ENCODE results near the gene UGT1A5.

UGT1A5 gene

GRCh38 chr2:233800208-233800607, 87.5 kb downstream of the UGT1A5 start:
- Histone ChIP-seq H3K36me3 (ENCODE audit: low read length) (no peaks in the 10 kb centered on the region), H4K20me1 (ENCODE audit: low read depth, low read length) (no peaks in the 10 kb centered on the region), H3K9me2 (replicated peaks; ENCODE audit: insufficient read depth, low read length) (no peaks in the 10 kb centered on the region), H3K27ac (ENCODE audit: low read depth, low read length) (no peak overlapping the region), H3K27me3 (ENCODE audit: low read length) (no peaks in the 10 kb centered on the region), H3K4me3 (ENCODE audit: insufficient read depth, low read length, poor library complexity, severe bottlenecking) (no peak overlapping the region), H3K4me2 (ENCODE audit: low read depth, low read length, poor library complexity, severe bottlenecking) (no peak overlapping the region), H3K9ac (ENCODE audit: low read length) (no peak overlapping the region), H2AFZ (ENCODE audit: low read depth, low read length, severe bottlenecking) (no peak overlapping the region), H3K79me2 (ENCODE audit: insufficient read depth, low read length) (no peaks in the 10 kb centered on the region), H3F3A (ENCODE audit: insufficient read depth) (no peaks in the 10 kb centered on the region), H3K9me3 (ENCODE audit: insufficient read depth, low read length) (no peaks in the 10 kb centered on the region)
- TF ChIP-seq EZH2phosphoT487 (conservative IDR thresholded peaks at IDR 0.05; ENCODE audit: low read length) (no peak), CTCF (IDR thresholded peaks at IDR 0.05; ENCODE audit: insufficient read depth, low read length, poor library complexity, severe bottlenecking) (no peak)

- Histone ChIP-seq H3F3A (ENCODE audit: insufficient read depth) (no peaks in the 10 kb centered on the region), H3K27ac (ENCODE audit: low read depth, low read length) (no peak overlapping the region), H3K9me3 (ENCODE audit: insufficient read depth, low read length) (no peaks in the 10 kb centered on the region), H3K79me2 (ENCODE audit: insufficient read depth, low read length) (no peaks in the 10 kb centered on the region), H4K20me1 (ENCODE audit: low read depth, low read length) (no peaks in the 10 kb centered on the region), H3K36me3 (ENCODE audit: low read length) (no peaks in the 10 kb centered on the region), H2AFZ (ENCODE audit: low read depth, low read length, severe bottlenecking) (no peak overlapping the region), H3K9ac (ENCODE audit: low read length) (no peak overlapping the region), H3K9me2 (replicated peaks; ENCODE audit: insufficient read depth, low read length) (no peaks in the 10 kb centered on the region), H3K27me3 (ENCODE audit: low read length) (no peaks in the 10 kb centered on the region), H3K4me3 (ENCODE audit: insufficient read depth, low read length, poor library complexity, severe bottlenecking) (no peak overlapping the region), H3K4me2 (ENCODE audit: low read depth, low read length, poor library complexity, severe bottlenecking) (no peak overlapping the region)
- no peak for TF ChIP-seq CTCF (IDR thresholded peaks at IDR 0.05; ENCODE audit: insufficient read depth, low read length, poor library complexity, severe bottlenecking)
- TF ChIP-seq EZH2phosphoT487 (conservative IDR thresholded peaks at IDR 0.05; ENCODE audit: low read length): no peak
These were observed 88.8 kb downstream of the UGT1A5 start for GRCh38 chr2:233801357-233802131.

GRCh38 chr2:233802132-233802815, 89.6 kb downstream of the UGT1A5 start:
- Histone ChIP-seq H3K27me3 (ENCODE audit: low read length) (no peaks in the 10 kb centered on the region), H3K79me2 (ENCODE audit: insufficient read depth, low read length) (no peaks in the 10 kb centered on the region), H3K4me2 (ENCODE audit: low read depth, low read length, poor library complexity, severe bottlenecking) (no peak overlapping the region), H3K9ac (ENCODE audit: low read length) (no peak overlapping the region), H3F3A (ENCODE audit: insufficient read depth) (no peaks in the 10 kb centered on the region), H2AFZ (ENCODE audit: low read depth, low read length, severe bottlenecking) (no peak overlapping the region), H3K27ac (ENCODE audit: low read depth, low read length) (no peak overlapping the region), H4K20me1 (ENCODE audit: low read depth, low read length) (no peaks in the 10 kb centered on the region), H3K4me3 (ENCODE audit: insufficient read depth, low read length, poor library complexity, severe bottlenecking) (no peak overlapping the region), H3K9me2 (replicated peaks; ENCODE audit: insufficient read depth, low read length) (no peaks in the 10 kb centered on the region), H3K36me3 (ENCODE audit: low read length) (no peaks in the 10 kb centered on the region), H3K9me3 (ENCODE audit: insufficient read depth, low read length) (no peaks in the 10 kb centered on the region)
- TF ChIP-seq CTCF (IDR thresholded peaks at IDR 0.05; ENCODE audit: insufficient read depth, low read length, poor library complexity, severe bottlenecking): no peak
- TF ChIP-seq EZH2phosphoT487 (conservative IDR thresholded peaks at IDR 0.05; ENCODE audit: low read length): no peak

All from SU-DHL-6 (cell line).